Subcutaneous adipose tissue (tissue), 4 donors: ENCODE results near the gene SHISAL2A. TPM values are rescaled to one million over a fixed set of nuclear protein-coding genes. Genes with fewer than 3 reads are reported as not detected.

Experiments used
- total RNA-seq, 4 donors: library from RNA; depleted of rRNA; stranded (reverse); fragments of >200 nt; gene quantifications; one replicate each; pipeline ENCODE4 v1.1.0, GENCODE V29; 2016
- TF ChIP-seq, protein P1 (sequence below): fragments of 450-650 bp; IDR thresholded peaks from one replicate; pipeline ENCODE4 v1.5.1; 2016; ENCODE audit warnings: low read depth, mild to moderate bottlenecking, control low read depth, antibody characterized with exemption, moderate library complexity

Gene SHISAL2A
- total RNA-seq, 4 donors from 2014 or later: not detected

DNA sequence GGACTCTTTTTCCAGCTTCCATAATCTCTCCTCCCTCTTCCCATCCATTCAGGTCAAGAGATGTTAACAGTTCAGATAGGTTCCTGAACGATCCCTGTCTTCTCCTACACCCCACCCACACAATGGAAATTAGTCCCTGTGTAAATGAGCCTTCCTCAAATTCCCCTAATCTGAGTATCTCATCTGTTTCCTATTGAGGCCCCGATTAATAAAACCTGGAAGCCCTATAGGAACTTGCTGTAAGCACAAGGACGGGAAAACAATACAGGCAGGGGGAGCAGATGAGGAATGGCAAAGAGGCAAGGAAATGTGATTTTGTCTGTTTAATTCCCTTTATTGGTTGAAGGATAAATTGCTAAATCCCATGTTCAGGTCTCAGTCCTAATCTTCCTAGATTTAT is 37.9 kb upstream of the SHISAL2A start:
- TF ChIP-seq, protein P1, sequence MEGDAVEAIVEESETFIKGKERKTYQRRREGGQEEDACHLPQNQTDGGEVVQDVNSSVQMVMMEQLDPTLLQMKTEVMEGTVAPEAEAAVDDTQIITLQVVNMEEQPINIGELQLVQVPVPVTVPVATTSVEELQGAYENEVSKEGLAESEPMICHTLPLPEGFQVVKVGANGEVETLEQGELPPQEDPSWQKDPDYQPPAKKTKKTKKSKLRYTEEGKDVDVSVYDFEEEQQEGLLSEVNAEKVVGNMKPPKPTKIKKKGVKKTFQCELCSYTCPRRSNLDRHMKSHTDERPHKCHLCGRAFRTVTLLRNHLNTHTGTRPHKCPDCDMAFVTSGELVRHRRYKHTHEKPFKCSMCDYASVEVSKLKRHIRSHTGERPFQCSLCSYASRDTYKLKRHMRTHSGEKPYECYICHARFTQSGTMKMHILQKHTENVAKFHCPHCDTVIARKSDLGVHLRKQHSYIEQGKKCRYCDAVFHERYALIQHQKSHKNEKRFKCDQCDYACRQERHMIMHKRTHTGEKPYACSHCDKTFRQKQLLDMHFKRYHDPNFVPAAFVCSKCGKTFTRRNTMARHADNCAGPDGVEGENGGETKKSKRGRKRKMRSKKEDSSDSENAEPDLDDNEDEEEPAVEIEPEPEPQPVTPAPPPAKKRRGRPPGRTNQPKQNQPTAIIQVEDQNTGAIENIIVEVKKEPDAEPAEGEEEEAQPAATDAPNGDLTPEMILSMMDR: no peak

DNA sequence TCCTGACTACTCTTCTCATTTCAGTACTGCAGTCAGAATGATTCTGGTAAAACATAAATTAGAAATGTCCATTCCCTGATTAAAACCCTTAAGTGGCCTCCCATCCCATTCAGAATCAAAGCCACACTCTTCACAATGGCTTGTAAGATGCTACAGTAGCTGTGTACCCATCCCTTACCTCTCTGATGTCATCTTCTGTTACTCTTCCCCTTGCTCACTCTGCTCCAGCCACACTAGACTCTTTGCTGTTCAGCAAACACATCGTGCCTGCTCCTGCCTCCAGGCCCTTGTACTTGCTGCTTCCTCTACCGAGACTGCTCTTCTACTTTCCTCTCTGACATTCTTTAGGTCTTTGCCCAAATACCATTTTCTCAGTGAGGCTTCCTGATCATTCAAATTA is 35.1 kb upstream of the SHISAL2A start:
- TF ChIP-seq, protein P1: no peak

DNA sequence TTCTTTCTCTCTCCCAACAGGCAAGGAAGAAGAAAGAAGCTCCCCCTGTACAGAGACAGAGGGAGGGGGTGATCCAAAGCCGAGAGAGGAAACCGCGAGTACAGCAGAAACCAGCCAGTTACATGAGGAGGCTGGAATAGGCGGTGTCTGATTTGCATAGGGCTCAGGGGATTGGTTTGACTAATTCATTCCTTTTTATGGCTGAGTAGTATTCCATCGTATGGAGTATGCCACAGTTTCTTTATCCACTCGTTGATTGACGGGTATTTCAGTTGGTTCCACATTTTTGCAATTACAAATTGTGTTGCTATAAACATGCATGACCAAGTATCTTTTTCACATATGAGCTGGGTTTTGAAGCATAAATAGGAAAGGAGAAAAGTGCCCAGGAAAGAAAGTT is 34.2 kb upstream of the SHISAL2A start:
- TF ChIP-seq, protein P1: no peak

DNA sequence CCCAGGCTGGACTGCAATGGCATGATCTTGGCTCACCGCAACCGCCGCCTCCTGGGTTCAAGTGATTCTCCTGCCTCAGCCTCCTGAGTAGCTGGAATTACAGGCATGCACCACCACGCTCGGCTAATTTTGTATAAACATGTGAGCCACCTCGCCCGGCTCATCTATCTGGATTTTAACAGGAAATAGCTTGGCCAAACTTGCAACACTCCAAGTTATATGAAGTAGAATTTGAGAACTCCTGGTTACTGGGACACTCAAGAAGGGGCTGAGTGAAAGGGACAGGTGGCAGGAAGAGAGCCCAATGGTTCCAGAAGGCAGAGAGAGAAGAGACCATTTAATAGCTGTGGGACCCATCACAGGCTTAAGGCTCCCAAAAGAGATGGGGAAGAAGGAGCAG is 33.7 kb upstream of the SHISAL2A start:
- TF ChIP-seq, protein P1: no peak

DNA sequence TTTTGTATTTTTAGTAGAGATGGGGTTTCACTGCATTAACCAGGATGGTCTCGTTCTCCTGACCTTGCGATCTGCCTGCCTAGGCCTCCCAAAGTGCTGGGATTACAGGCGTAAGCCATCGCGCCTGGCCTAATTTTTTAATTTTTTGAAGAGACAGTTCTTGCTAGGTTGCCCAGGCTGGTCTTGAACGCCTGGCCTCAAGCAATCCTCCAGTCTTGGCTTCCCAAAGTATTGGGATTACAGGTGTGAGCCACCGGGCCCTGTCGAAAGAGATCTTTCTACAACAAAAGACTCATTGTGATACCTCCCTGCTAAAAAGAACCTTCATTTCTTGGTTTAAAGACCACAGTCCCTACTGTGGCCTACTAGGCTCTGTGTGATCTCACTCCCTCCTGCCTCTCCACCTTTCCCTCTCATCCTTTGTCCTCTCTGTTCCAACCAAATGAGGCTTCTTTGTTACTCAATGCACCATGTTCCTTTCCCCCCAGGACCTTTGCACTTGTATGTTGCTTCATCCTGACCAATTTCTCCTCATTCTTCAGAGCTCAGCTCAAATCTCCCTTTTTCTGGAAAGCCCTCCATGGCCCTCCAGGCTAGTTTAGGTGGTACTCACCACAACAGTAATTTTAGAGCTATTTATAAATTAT is 32.3 kb upstream of the SHISAL2A start:
- TF ChIP-seq, protein P1: no peak

DNA sequence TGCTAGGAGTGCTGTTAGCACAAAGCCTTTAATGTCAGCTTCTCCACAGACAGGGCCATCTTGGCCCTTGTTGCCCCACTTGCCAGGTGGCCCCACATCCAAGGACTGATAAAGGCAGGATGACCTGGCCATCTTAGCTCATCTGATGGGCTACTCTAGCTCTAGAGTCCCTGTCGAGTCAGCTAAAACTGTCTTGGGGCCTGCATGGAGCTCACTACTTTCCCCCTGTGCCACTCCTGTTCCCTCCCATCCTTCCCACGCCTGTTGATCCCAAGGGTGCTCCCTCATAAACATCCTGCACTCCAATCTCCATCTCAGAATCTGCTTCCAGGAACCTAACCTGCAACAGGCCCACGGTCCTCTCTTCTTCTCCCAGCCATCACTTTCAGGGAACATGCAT is 31.4 kb upstream of the SHISAL2A start:
- TF ChIP-seq, protein P1: no peak

DNA sequence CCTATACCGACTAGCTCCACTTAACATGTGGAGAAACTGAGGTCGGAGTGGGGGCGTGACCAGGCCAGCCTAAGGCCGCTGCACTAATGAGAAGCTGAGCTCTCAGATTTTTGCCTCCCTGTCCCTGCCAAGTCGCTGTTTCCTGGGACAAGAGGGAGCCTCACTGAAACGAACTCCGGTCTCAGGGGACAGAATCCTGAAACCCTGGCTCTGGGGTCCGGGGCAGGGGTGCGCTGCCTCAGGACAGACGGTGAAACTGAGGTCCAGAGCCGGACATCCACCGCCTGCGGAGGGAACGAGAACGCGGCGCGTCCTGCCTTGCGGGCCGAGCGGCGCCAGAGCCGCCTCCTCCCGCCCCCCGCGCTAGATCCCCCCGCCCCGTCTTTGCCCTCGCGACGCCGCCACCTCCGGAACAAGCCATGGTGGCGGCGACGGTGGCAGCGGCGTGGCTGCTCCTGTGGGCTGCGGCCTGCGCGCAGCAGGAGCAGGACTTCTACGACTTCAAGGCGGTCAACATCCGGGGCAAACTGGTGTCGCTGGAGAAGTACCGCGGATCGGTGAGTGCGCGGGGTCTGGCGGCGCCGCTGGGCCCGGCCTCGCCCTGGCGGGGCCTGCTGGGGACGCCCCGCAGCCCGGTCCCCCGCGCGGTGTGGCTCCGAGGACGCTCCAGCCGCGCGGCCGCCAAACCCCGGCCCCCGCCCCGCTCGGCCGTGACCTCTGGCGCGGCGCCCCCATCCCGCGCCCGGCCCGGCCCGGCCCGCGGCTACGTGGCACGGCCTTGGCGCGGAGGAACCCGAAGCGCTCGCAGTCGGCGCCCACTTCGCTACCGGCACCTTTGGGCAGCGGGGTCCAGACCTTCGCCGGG is 30.7 kb upstream of the SHISAL2A start, which contains the start of gene GPX7:
GPX7 (plus strand) TSS at position 381 of the 865 bp plus-strand sequence; CDS start at position 420, 39 bp downstream.
- TF ChIP-seq, protein P1: no peak
